Gastroesophageal sphincter (tissue), 4 donors: ENCODE measurements around the gene EPHB2. TPM values are rescaled to one million over a fixed set of nuclear protein-coding genes. Genes with fewer than 3 reads are reported as not detected.

ENCODE experiments used
- ATAC-seq: fragments of 150-250 bp; one replicate; pipeline ENCODE4 v1.9.1; 2016; ENCODE audit warnings: mild to moderate bottlenecking, moderate library complexity
- H3K27ac ChIP-seq, 4 donors: fragments of 200-600 bp; sonication (generic) in 3 of 4; 1 replicate in 3 of 4; 2 replicates in 1 of 4; pipeline ENCODE4 v1.5.1; 2016 to 2019
- H3K27me3 ChIP-seq: fragments of 200-600 bp; sonication (generic); one replicate; pipeline ENCODE4 v1.5.1; 2019
- H3K36me3 ChIP-seq, 2 donors: fragments of 200-600 bp; sonication (generic); one replicate each; pipeline ENCODE4 v1.5.1; 2019; ENCODE audit warnings: control low read depth in 1 of 2
- H3K4me1 ChIP-seq, 3 donors: fragments of 200-600 bp; sonication (generic); 1 replicate in 2 of 3; 2 replicates in 1 of 3; pipeline ENCODE4 v1.5.1; 2016 to 2019; ENCODE audit warnings: control low read depth in 2 of 3
- H3K4me3 ChIP-seq, 2 donors: fragments of 200-600 bp; sonication (generic); one replicate each; pipeline ENCODE4 v1.5.1; 2019; ENCODE audit warnings: mild to moderate bottlenecking in 1 of 2, moderate library complexity in 1 of 2
- H3K9me3 ChIP-seq, 3 donors: fragments of 200-600 bp; sonication (generic); one replicate each; pipeline ENCODE4 v1.5.1; 2017 to 2019; ENCODE audit warnings: control low read depth in 2 of 3
- EP300 ChIP-seq: sonication (generic); formaldehyde crosslinking; IDR thresholded peaks from one replicate; pipeline ENCODE4 v1.6.1; 2017; ENCODE audit warnings: antibody characterized with exemption, mild to moderate bottlenecking
- POLR2A ChIP-seq, 2 donors: fragments of 450-650 bp; IDR thresholded peaks; one replicate each; pipeline ENCODE4 v1.6.1; 2017; ENCODE audit warnings: antibody characterized with exemption in 2 of 2, mild to moderate bottlenecking in 2 of 2, moderate library complexity in 1 of 2
- POLR2AphosphoS5 ChIP-seq: sonication (generic); formaldehyde crosslinking; IDR thresholded peaks from one replicate; pipeline ENCODE4 v1.6.1; 2017; ENCODE audit warnings: antibody characterized with exemption
- WGBS, 2 donors: methylation state at CpG; one replicate each; pipeline ENCODE4 v1.1.5; 2018; ENCODE audit warnings: low coverage in 1 of 2; 5-methylcytosine and 5-hydroxymethylcytosine counted together
- total RNA-seq, 4 donors: library from RNA; depleted of rRNA; stranded (reverse); fragments of >200 nt; gene quantifications; one replicate each; pipeline ENCODE4 v1.1.0, GENCODE V29; 2016
- TF ChIP-seq, protein P1 (sequence below), 4 experiments: fragments of 200-600 bp in 2 of 4; fragments of 450-650 bp in 2 of 4; sonication (generic) in 1 of 4; IDR thresholded peaks; one replicate each; pipeline ENCODE4 v1.5.1; 2017 to 2019; ENCODE audit warnings: antibody characterized with exemption in 4 of 4, mild to moderate bottlenecking in 2 of 4, moderate library complexity in 2 of 4

EPHB2 gene
- total RNA-seq, 4 donors from 2014 or later, result 2.0 to 5.9 (median 2.6) TPM

DNA sequence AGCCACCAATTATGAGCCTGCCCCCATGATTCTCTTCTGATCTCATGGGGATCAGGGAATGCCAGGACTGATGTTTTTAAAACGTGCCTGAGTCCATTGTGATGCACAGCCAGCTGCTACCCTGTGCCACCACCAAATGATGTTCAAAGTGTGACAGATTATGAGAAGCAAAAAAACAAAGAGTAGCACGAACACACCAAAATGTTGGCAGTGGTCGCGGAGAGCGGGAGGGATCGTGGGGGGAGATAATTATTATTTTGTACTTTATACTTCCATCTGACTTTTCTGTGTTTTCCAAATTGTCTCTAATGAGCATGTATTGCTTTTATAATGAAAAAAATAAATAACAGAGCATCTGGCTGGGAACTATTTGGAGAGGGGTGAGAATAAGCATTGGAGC, 50.5 kb downstream of the EPHB2 start:
- no peak overlapping the region for H3K27ac ChIP-seq

GRCh38 chr1:22761821-22762220, 51.2 kb downstream of the EPHB2 start:
- TF ChIP-seq POLR2AphosphoS5, result no peak
- TF ChIP-seq POLR2A (IDR thresholded peaks at IDR 0.05), result no peak
- TF ChIP-seq, protein P1, sequence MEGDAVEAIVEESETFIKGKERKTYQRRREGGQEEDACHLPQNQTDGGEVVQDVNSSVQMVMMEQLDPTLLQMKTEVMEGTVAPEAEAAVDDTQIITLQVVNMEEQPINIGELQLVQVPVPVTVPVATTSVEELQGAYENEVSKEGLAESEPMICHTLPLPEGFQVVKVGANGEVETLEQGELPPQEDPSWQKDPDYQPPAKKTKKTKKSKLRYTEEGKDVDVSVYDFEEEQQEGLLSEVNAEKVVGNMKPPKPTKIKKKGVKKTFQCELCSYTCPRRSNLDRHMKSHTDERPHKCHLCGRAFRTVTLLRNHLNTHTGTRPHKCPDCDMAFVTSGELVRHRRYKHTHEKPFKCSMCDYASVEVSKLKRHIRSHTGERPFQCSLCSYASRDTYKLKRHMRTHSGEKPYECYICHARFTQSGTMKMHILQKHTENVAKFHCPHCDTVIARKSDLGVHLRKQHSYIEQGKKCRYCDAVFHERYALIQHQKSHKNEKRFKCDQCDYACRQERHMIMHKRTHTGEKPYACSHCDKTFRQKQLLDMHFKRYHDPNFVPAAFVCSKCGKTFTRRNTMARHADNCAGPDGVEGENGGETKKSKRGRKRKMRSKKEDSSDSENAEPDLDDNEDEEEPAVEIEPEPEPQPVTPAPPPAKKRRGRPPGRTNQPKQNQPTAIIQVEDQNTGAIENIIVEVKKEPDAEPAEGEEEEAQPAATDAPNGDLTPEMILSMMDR (IDR thresholded peaks at IDR 0.05), result no peak
- TF ChIP-seq EP300, result no peak
- H3K4me1 ChIP-seq, result no peaks in the 10 kb centered on the region
- H3K9me3 ChIP-seq, result no peaks in the 10 kb centered on the region
- H3K4me3 ChIP-seq, result no peak overlapping the region
- H3K36me3 ChIP-seq, result no peaks in the 10 kb centered on the region
- no peak for ATAC-seq
- no peak overlapping the region for H3K27ac ChIP-seq
- WGBS, 2 donors, result 72% methylated on average over 6 of the region's 13 CpGs; no CpG with 5 or more reads in 1 of the 2 donors
- H3K27me3 ChIP-seq, result peaks cover 8% of the 10 kb centered on the region

More for the DNA sequence above, 50.5 kb downstream of the EPHB2 start:
- Histone ChIP-seq H3K4me1 (no peaks in the 10 kb centered on the region), H3K36me3 (no peaks in the 10 kb centered on the region), H3K4me3 (no peak overlapping the region), H3K9me3 (no peaks in the 10 kb centered on the region), H3K27me3 (peaks cover 16% of the 10 kb centered on the region)
- TF ChIP-seq, protein P1 (IDR thresholded peaks at IDR 0.05), result no peak
- TF ChIP-seq POLR2A (IDR thresholded peaks at IDR 0.05) (no peak), EP300 (no peak), POLR2AphosphoS5 (no peak)
- ATAC-seq, result no peak
- WGBS, 2 donors, result 84 to 85% methylated on average over 6 of the region's 6 CpGs

DNA sequence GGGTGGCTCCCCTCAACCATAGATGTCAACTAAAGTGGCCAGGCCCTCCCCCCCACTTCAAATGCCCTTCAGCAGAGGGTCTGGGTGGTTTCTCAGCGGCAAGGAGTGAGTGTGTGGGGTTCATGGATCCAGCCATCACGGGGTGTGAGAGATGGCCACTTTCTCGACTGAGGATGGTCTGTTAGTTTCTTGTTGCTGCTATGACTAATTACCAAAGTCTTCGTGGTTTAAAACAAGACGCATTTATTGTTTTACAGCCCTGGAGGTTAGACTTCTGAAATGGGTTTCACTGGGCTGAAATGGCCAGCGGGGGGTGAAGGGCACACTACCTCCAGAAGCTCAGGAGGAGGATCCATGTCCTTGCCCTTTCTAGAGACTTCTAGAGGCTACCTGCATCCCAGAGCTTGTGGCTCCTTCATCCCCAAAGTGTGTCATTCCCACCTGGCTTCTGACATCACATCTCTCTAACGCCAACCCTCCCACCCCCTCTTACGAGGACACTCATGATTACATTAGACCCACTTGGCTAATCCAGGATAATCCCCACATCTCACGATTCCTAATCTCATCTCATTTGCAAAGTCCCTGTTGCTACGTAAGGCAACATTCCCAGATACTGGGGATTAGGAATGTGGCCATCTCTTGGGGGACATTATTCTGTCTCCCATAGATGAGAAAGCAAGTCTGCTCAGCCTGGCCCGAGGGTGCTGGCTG, 53.0 kb downstream of the EPHB2 start:
- WGBS, 2 donors, result 83 to 91% methylated on average over 6 to 9 of the region's 11 CpGs
- H3K36me3 ChIP-seq, result no peaks in the 10 kb centered on the region
- no peak for ATAC-seq
- H3K4me3 ChIP-seq, result no peak overlapping the region
- H3K4me1 ChIP-seq, result no peaks in the 10 kb centered on the region
- no peak for TF ChIP-seq POLR2AphosphoS5
- H3K9me3 ChIP-seq, result no peaks in the 10 kb centered on the region
- H3K27me3 ChIP-seq, result peaks cover 6% of the 10 kb centered on the region
- no peak overlapping the region for H3K27ac ChIP-seq

GRCh38 chr1:22767852-22768251, 57.2 kb downstream of the EPHB2 start:
- no peak for ATAC-seq
- no peaks in the 10 kb centered on the region for H3K9me3 ChIP-seq
- H3K36me3 ChIP-seq, result no peaks in the 10 kb centered on the region
- no peak overlapping the region for H3K4me3 ChIP-seq
- TF ChIP-seq, protein P1 (IDR thresholded peaks at IDR 0.05), result no peak
- TF ChIP-seq POLR2AphosphoS5, result no peak
- no peak for TF ChIP-seq EP300
- TF ChIP-seq POLR2A (IDR thresholded peaks at IDR 0.05), result no peak
- H3K27me3 ChIP-seq, result peaks cover 3% of the 10 kb centered on the region
- no peaks in the 10 kb centered on the region for H3K4me1 ChIP-seq
- no peak overlapping the region for H3K27ac ChIP-seq
- 89 to 100% methylated on average over 2 to 3 of the region's 9 CpGs for WGBS, 2 donors

DNA sequence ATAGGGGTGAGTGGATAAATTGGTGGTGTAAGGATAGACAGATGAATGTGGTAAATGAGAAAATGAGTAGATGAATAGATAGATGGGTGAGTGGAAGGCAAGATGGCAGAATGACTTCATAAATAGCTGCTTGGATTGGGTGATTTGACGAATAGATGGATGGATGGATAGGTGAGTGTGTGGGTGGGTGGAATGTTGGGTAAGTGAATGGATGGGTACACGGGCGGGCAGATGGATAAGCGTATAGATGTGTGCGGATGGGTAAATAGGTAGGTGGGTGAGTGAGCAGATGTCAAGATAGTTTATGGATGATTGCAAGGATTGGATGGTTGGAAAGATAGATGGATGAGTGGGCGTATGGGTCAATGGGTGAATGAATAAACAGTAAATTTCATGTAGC, 59.3 kb downstream of the EPHB2 start:
- peaks cover 0 to 19% (median 2%) of the 10 kb centered on the region in 3 donors for H3K4me1 ChIP-seq
- no peak for ATAC-seq
- H3K27ac ChIP-seq, result no peak overlapping the region
- no peak overlapping the region for H3K4me3 ChIP-seq
- 83 to 92% methylated on average over 6 of the region's 6 CpGs for WGBS, 2 donors
- no peaks in the 10 kb centered on the region for H3K9me3 ChIP-seq
- no peaks in the 10 kb centered on the region for H3K36me3 ChIP-seq
- H3K27me3 ChIP-seq, result no peaks in the 10 kb centered on the region
- TF ChIP-seq POLR2A (IDR thresholded peaks at IDR 0.05), result no peak
- TF ChIP-seq POLR2AphosphoS5, result no peak
- TF ChIP-seq EP300, result no peak
- TF ChIP-seq, protein P1 (IDR thresholded peaks at IDR 0.05), result no peak
